Measurements from ENCODE around the gene MAD1L1.
"Not testable (repeated sequence)": the region's sequence is repeated elsewhere in the genome, so short reads cannot be mapped to it uniquely, and the experiment has no call there.

Gene MAD1L1

GRCh38 chr7:2080477-2080876 lies 152.3 kb downstream of the MAD1L1 start:
- DNase-seq = no peak

GRCh38 chr7:2080060-2080387 lies 152.7 kb downstream of the MAD1L1 start:
- DNase-seq = no peak

GRCh38 chr7:2079332-2080059 lies 153.2 kb downstream of the MAD1L1 start:
- no peak for DNase-seq

- DNase-seq = no peak
These were observed 153.8 kb downstream of the MAD1L1 start for GRCh38 chr7:2078899-2079298.

GRCh38 chr7:2076649-2077064 lies 156.1 kb downstream of the MAD1L1 start:
- DNase-seq = no peak

GRCh38 chr7:2075811-2076210 lies 156.9 kb downstream of the MAD1L1 start:
- no peak for DNase-seq

GRCh38 chr7:2074691-2075090 lies 158.1 kb downstream of the MAD1L1 start:
- no peak for DNase-seq

GRCh38 chr7:2072798-2073197 lies 159.9 kb downstream of the MAD1L1 start:
- no peak for DNase-seq

- DNase-seq = no peak
These were observed 160.7 kb downstream of the MAD1L1 start for GRCh38 chr7:2072042-2072441.

GRCh38 chr7:2071133-2071832 lies 161.5 kb downstream of the MAD1L1 start:
- DNase-seq = no peak

- no peak for DNase-seq
These were observed 162.5 kb downstream of the MAD1L1 start for GRCh38 chr7:2070151-2070763.

- DNase-seq = no peak
These were observed 163.3 kb downstream of the MAD1L1 start for GRCh38 chr7:2069472-2069860.

GRCh38 chr7:2068693-2069471 lies 163.9 kb downstream of the MAD1L1 start:
- DNase-seq = no peak

- DNase-seq = peak in 2 of 4 experiments; percentile 23 to 50
These were observed 166.4 kb downstream of the MAD1L1 start for GRCh38 chr7:2066251-2066919.

GRCh38 chr7:2065528-2065927 lies 167.2 kb downstream of the MAD1L1 start:
- DNase-seq = no peak

- DNase-seq = no peak
These were observed 169.0 kb downstream of the MAD1L1 start for GRCh38 chr7:2063563-2064260.

- DNase-seq = no peak
These were observed 170.1 kb downstream of the MAD1L1 start for GRCh38 chr7:2062648-2063047.

- DNase-seq = no peak
These were observed 172.0 kb downstream of the MAD1L1 start for GRCh38 chr7:2060701-2061100.

GRCh38 chr7:2059964-2060700 lies 172.6 kb downstream of the MAD1L1 start:
- no peak for DNase-seq

GRCh38 chr7:2058246-2058645 lies 174.5 kb downstream of the MAD1L1 start:
- not testable (repeated sequence) for DNase-seq

GRCh38 chr7:2055956-2056355 lies 176.8 kb downstream of the MAD1L1 start:
- DNase-seq = no peak
